HG03378 (cell line): ENCODE data around the gene BRD4.

ENCODE experiments used
- ATAC-seq: cut with Tn5 transposase; IDR thresholded peaks from one replicate; pipeline ENCODE4 v1.9.1; 2021; ENCODE audit warnings: mild to moderate bottlenecking, moderate library complexity; ENCODE audit not compliant: unreplicated experiment

Gene BRD4

GRCh38 chr19:15316498-15316897, 15.8 kb downstream of the BRD4 start:
- ATAC-seq = no peak

GRCh38 chr19:15315101-15315500, 17.2 kb downstream of the BRD4 start:
- ATAC-seq = no peak

- ATAC-seq = no peak
Observed at GRCh38 chr19:15313649-15314279, 18.6 kb downstream of the BRD4 start.

GRCh38 chr19:15307169-15307568, 25.2 kb downstream of the BRD4 start:
- no peak for ATAC-seq

- no peak for ATAC-seq
Observed at GRCh38 chr19:15305582-15306334, 26.6 kb downstream of the BRD4 start.

- no peak for ATAC-seq
Observed at GRCh38 chr19:15304140-15304705, 28.1 kb downstream of the BRD4 start.

GRCh38 chr19:15303105-15303780, 29.1 kb downstream of the BRD4 start:
- ATAC-seq = no peak

- ATAC-seq = no peak
Observed at GRCh38 chr19:15300533-15301197, 31.7 kb downstream of the BRD4 start.

GRCh38 chr19:15299568-15300409, 32.5 kb downstream of the BRD4 start:
- no peak for ATAC-seq

GRCh38 chr19:15298847-15299567, 33.3 kb downstream of the BRD4 start:
- no peak for ATAC-seq

GRCh38 chr19:15297416-15298224, 34.7 kb downstream of the BRD4 start:
- ATAC-seq = no peak

- no peak for ATAC-seq
Observed at GRCh38 chr19:15296841-15297415, 35.4 kb downstream of the BRD4 start.

- no peak for ATAC-seq
Observed at GRCh38 chr19:15296353-15296752, 36.0 kb downstream of the BRD4 start.

- ATAC-seq = no peak
Observed at GRCh38 chr19:15294561-15294990, 37.8 kb downstream of the BRD4 start.

GRCh38 chr19:15293781-15294491, 38.4 kb downstream of the BRD4 start:
- no peak for ATAC-seq

GRCh38 chr19:15292847-15293582, 39.3 kb downstream of the BRD4 start:
- ATAC-seq = no peak

GRCh38 chr19:15292140-15292539, 40.2 kb downstream of the BRD4 start:
- no peak for ATAC-seq
